HepG2 (cell line): Measurements from ENCODE around the gene CERT1. TPM values are rescaled to one million over a fixed set of nuclear protein-coding genes. Genes with fewer than 3 reads are reported as not detected.

Experiments
- ATAC-seq: fragments of 200-7000 bp; cut with Tn5 transposase; 3 replicates; pipeline ENCODE4 v1.9.1; 2020; ENCODE audit warnings: mild to moderate bottlenecking, moderate library complexity
- BruUV-seq: library from RNA; stranded (reverse); fragments of 400-500 nt; replicated peaks from 2 replicates; lab custom pipeline; 2021; lab: Mats Ljungman, UMichigan
- CTCF ChIA-PET: fragments of 300-600 bp; formaldehyde crosslinking; extraction: SDS; loops from one replicate; lab custom pipeline; 2021; ENCODE audit warnings: low total read pairs, inconsistent platforms, low intra/inter-chr PET ratio; lab: Yijun Ruan, JAX
- POLR2A ChIA-PET: fragments of 350-600 bp; sonication (Branson Sonifier 250); formaldehyde crosslinking; loops from one replicate; lab custom pipeline; 2020; ENCODE audit warnings: antibody characterized with exemption, inconsistent platforms; lab: Yijun Ruan, JAX
- DNase-seq: peaks from one replicate; pipeline ENCODE4 v3.0.0-alpha.2; 2015; ENCODE audit warnings: low spot score
- FAIRE-seq: peaks from 3 replicates; lab custom pipeline; 2011; peaks lifted over from hg19 to GRCh38; lab: Jason Lieb, UNC
- H2AFZ ChIP-seq: one replicate; pipeline ENCODE4 v1.6.1; 2011; ENCODE audit warnings: low read length, inconsistent platforms
- H3K27ac ChIP-seq: fragments of 300-600 bp; 3 replicates; pipeline ENCODE4 v1.8.0; 2011; ENCODE audit warnings: mixed run types, mild to moderate bottlenecking, mixed read lengths, low read length, inconsistent platforms; ENCODE audit not compliant: insufficient read depth; ENCODE audit errors: extremely low read length
- H3K27me3 ChIP-seq, 2 experiments: fragments of 200-600 bp in 1 of 2; 2 replicates in 1 of 2; 3 replicates in 1 of 2; pipeline versions ENCODE4 v1.6.0 to v1.8.0; 2011; ENCODE audit warnings: low read length in 2 of 2, mild to moderate bottlenecking in 2 of 2, moderate library complexity in 2 of 2, inconsistent platforms in 1 of 2; ENCODE audit not compliant: insufficient read depth in 2 of 2, control insufficient read depth in 1 of 2
- H3K36me3 ChIP-seq, 2 experiments: fragments of 200-600 bp in 1 of 2; replicated peaks in 1 of 2; 2 replicates in 1 of 2; 3 replicates in 1 of 2; pipeline versions ENCODE4 v1.5.1 to v1.8.0; 2011; ENCODE audit warnings: low read length in 2 of 2, inconsistent platforms in 1 of 2; ENCODE audit not compliant: insufficient read depth in 2 of 2, control insufficient read depth in 1 of 2
- H3K4me1 ChIP-seq: 2 replicates; pipeline ENCODE4 v1.5.1; 2012; ENCODE audit warnings: low read length, inconsistent platforms; ENCODE audit not compliant: insufficient read depth
- H3K4me2 ChIP-seq: 2 replicates; pipeline ENCODE4 v1.6.0; 2011; ENCODE audit warnings: low read depth, low read length, inconsistent platforms
- H3K4me3 ChIP-seq, 3 experiments: fragments of 200-600 bp in 1 of 3; sonication (generic), shearing (Covaris generic) in 1 of 3; replicated peaks in 1 of 3; 2 replicates each; pipeline ENCODE4 v1.5.1; 2011 to 2016; ENCODE audit warnings: low read length in 3 of 3, inconsistent platforms in 2 of 3, low read depth in 2 of 3, mild to moderate bottlenecking in 2 of 3, control low read depth in 1 of 3, mixed read lengths in 1 of 3; ENCODE audit not compliant: insufficient read depth in 1 of 3
- H3K79me2 ChIP-seq: one replicate; pipeline ENCODE4 v1.6.1; 2011; ENCODE audit warnings: low read length, inconsistent platforms; ENCODE audit not compliant: insufficient read depth
- H3K9ac ChIP-seq: 2 replicates; pipeline ENCODE4 v1.6.0; 2011; ENCODE audit warnings: mild to moderate bottlenecking, low read depth, low read length, inconsistent platforms; ENCODE audit not compliant: insufficient read depth
- H3K9me3 ChIP-seq: 2 replicates; pipeline ENCODE4 v1.5.1; 2012; ENCODE audit warnings: mild to moderate bottlenecking, low read length
- H4K20me1 ChIP-seq: 2 replicates; pipeline ENCODE4 v1.6.0; 2011; ENCODE audit warnings: inconsistent platforms, mild to moderate bottlenecking, low read length, moderate library complexity; ENCODE audit not compliant: insufficient read depth
- EHMT2 ChIP-seq: fragments of 200-600 bp; sonication (generic); IDR thresholded peaks from 2 replicates; pipeline ENCODE4 v1.7.0; 2017; ENCODE audit warnings: antibody characterized with exemption, low read depth, low read length, borderline replicate concordance
- FOSL2 ChIP-seq: sonication (generic); formaldehyde crosslinking; IDR thresholded peaks from 2 replicates; pipeline ENCODE4 v1.4.0; 2020; ENCODE audit warnings: missing genetic modification reagents
- KDM5A ChIP-seq: fragments of 200-600 bp; sonication (generic); IDR thresholded peaks from 2 replicates; pipeline ENCODE4 v1.7.0; 2018; ENCODE audit warnings: antibody characterized with exemption, mild to moderate bottlenecking, low read length, borderline replicate concordance
- NFIB ChIP-seq: sonication (generic); formaldehyde crosslinking; IDR thresholded peaks from 2 replicates; pipeline ENCODE4 v1.9.0; 2021; ENCODE audit warnings: missing genetic modification reagents, mild to moderate bottlenecking, borderline replicate concordance
- TMF1 ChIP-seq: sonication (generic); formaldehyde crosslinking; IDR thresholded peaks from 2 replicates; pipeline ENCODE4 v1.8.1; 2022; ENCODE audit warnings: low read depth, missing genetic modification reagents
- ZFP82 ChIP-seq: sonication (generic); formaldehyde crosslinking; IDR thresholded peaks from 2 replicates; pipeline ENCODE4 v1.5.1; 2020; ENCODE audit warnings: mild to moderate bottlenecking, missing genetic modification reagents, borderline replicate concordance
- ZNF430 ChIP-seq: sonication (generic); formaldehyde crosslinking; IDR thresholded peaks from 2 replicates; pipeline ENCODE4 v1.9.0; 2021; ENCODE audit warnings: mild to moderate bottlenecking, missing genetic modification reagents
- ZNF644 ChIP-seq: IDR thresholded peaks from 2 replicates; pipeline ENCODE4 v1.6.1; 2016; ENCODE audit warnings: low read depth
- ZNF652 ChIP-seq: IDR thresholded peaks from 2 replicates; pipeline ENCODE4 v1.6.1; 2016; ENCODE audit warnings: low read depth, borderline replicate concordance
- WGBS: methylation state at CpG from one replicate; pipeline ENCODE4 v1.1.6; 2017; ENCODE audit warnings: low lambda C conversion rate; 5-methylcytosine and 5-hydroxymethylcytosine counted together
- in situ Hi-C: cut with HindIII; loops from 2 replicates; pipeline ENCODE4 v1.10.0; 2017; ENCODE audit warnings: low pct_unique_long_range_greater_than_20kb; ENCODE audit not compliant: extremely low pct_ligation_motif_present
- intact Hi-C: fragments of 100-400 bp; cut with micrococcal nuclease; formaldehyde crosslinking; loops from one replicate; pipeline ENCODE4 v1.10.0; 2022; ENCODE audit not compliant: unreplicated experiment
- polyA plus RNA-seq, 8 experiments: library from polyadenylated mRNA; depleted of rRNA in 3 of 8; stranded (reverse) in 7 of 8; unstranded in 1 of 8; fragments of >200 nt; fragmentation: Illumina TruSeq in 4 of 8; extraction: Trizol in 4 of 8; gene quantifications; 2 replicates each; pipeline versions ENCODE4 v1.2.1 to v1.2.3, GENCODE V29; 2011 to 2016; ENCODE audit warnings: low read depth in 4 of 8, missing spikeins in 1 of 8, mixed read lengths in 1 of 8; ENCODE audit not compliant: insufficient read depth in 1 of 8
- total RNA-seq, 5 experiments: library from RNA; depleted of rRNA; stranded (reverse); fragments of >200 nt; fragmentation: Illumina TruSeq; extraction: Trizol; gene quantifications; 2 replicates each; pipeline ENCODE4 v1.2.3, GENCODE V29; 2016; ENCODE audit warnings: low read depth in 1 of 5
- TF ChIP-seq, protein P1 (sequence below): sonication (generic); formaldehyde crosslinking; IDR thresholded peaks from 2 replicates; pipeline ENCODE4 v1.9.0; 2021; ENCODE audit warnings: missing genetic modification reagents, mild to moderate bottlenecking, borderline replicate concordance
- TF ChIP-seq, protein P2 (sequence below): sonication (generic); formaldehyde crosslinking; IDR thresholded peaks from 2 replicates; pipeline ENCODE4 v1.5.1; 2020; ENCODE audit warnings: missing genetic modification reagents, mild to moderate bottlenecking, borderline replicate concordance
- TF ChIP-seq, protein P3 (sequence below): sonication (generic); formaldehyde crosslinking; IDR thresholded peaks from 2 replicates; pipeline ENCODE4 v1.4.0; 2020; ENCODE audit warnings: missing genetic modification reagents
- TF ChIP-seq, protein P4 (sequence below), 2 experiments: IDR thresholded peaks; 2 replicates each; pipeline ENCODE4 v1.6.1; 2011 to 2012; ENCODE audit warnings: low read length in 2 of 2, borderline replicate concordance in 1 of 2, low read depth in 1 of 2, mild to moderate bottlenecking in 1 of 2, moderate library complexity in 1 of 2

Gene CERT1
- total and polyA plus RNA-seq, 2 of the 13 experiments (the other 11 are each of a cell fraction or from before 2014, with no cell fraction given), result 8.2 to 12.7 TPM

DNA sequence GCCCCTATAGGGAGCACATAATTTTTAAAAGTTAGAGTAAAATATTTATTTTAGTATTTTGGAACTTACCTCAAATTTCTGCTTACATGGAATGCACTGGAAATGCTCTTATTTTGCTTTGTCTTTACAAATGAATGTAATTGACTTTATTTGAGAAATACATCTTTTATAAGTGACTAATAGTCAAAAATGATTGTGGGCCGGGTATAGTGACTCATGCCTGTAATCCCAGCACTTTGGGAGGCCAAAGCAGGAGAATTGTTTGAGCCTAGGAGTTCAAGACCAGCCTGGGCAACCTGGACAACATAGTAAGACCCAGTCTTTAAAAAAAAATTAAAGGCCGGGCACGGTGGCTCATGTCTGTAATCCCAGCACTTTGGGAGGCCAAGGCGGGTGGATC, 168.6 kb downstream of the CERT1 start (continued):
- TF ChIP-seq, protein P1, sequence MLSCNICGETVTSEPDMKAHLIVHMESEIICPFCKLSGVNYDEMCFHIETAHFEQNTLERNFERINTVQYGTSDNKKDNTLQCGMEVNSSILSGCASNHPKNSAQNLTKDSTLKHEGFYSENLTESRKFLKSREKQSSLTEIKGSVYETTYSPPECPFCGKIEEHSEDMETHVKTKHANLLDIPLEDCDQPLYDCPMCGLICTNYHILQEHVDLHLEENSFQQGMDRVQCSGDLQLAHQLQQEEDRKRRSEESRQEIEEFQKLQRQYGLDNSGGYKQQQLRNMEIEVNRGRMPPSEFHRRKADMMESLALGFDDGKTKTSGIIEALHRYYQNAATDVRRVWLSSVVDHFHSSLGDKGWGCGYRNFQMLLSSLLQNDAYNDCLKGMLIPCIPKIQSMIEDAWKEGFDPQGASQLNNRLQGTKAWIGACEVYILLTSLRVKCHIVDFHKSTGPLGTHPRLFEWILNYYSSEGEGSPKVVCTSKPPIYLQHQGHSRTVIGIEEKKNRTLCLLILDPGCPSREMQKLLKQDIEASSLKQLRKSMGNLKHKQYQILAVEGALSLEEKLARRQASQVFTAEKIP, result no peak
- TF ChIP-seq, protein P2, sequence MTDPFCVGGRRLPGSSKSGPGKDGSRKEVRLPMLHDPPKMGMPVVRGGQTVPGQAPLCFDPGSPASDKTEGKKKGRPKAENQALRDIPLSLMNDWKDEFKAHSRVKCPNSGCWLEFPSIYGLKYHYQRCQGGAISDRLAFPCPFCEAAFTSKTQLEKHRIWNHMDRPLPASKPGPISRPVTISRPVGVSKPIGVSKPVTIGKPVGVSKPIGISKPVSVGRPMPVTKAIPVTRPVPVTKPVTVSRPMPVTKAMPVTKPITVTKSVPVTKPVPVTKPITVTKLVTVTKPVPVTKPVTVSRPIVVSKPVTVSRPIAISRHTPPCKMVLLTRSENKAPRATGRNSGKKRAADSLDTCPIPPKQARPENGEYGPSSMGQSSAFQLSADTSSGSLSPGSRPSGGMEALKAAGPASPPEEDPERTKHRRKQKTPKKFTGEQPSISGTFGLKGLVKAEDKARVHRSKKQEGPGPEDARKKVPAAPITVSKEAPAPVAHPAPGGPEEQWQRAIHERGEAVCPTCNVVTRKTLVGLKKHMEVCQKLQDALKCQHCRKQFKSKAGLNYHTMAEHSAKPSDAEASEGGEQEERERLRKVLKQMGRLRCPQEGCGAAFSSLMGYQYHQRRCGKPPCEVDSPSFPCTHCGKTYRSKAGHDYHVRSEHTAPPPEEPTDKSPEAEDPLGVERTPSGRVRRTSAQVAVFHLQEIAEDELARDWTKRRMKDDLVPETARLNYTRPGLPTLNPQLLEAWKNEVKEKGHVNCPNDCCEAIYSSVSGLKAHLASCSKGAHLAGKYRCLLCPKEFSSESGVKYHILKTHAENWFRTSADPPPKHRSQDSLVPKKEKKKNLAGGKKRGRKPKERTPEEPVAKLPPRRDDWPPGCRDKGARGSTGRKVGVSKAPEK, result no peak
- TF ChIP-seq ZFP82 (CRISPR knock-in tag), result no peak
- no peak for TF ChIP-seq ZNF652 (CRISPR knock-in tag)
- no peak for TF ChIP-seq FOSL2 (CRISPR knock-in tag)

DNA sequence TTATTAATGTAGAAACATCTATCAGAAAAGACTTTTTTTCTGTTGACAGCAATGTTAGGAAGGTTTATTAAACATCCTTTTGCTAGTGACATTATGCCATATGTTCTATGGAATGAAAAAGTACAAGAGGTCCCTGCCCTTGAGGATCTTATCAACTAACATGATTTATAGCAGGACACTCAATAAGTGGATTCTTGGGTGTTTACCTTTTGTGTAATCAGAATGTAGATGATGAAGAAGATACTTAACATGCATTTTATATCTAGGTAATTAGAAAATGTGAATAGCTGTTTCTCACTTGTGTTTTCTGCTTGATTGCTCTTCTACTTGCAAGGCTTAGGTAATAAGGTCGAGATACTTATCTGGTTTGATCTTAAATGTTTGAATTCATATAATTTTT, 169.5 kb downstream of the CERT1 start:
- peaks cover 95% of the 10 kb centered on the region for H3K79me2 ChIP-seq
- ATAC-seq (no peak), DNase-seq (no peak), FAIRE-seq (no peak)
- peaks cover 77% of the 10 kb centered on the region for H4K20me1 ChIP-seq
- no peaks in the 10 kb centered on the region for H3K9me3 ChIP-seq
- peak overlapping the region; percentile 85 for H3K4me2 ChIP-seq
- 85% methylated on average over 1 of the region's 1 CpG for WGBS
- in situ Hi-C loops, result no loop called here
- POLR2A ChIA-PET, result no interaction called here
- H3K9ac ChIP-seq, result no peak overlapping the region
- CTCF ChIA-PET, result no interaction called here
- intact Hi-C loops, result no loop called here
- peak overlapping the region in 2 of 3 experiments; percentile 24 to 69; a peak in 2 of 6 replicates for H3K4me3 ChIP-seq
- peaks cover 47% of the 10 kb centered on the region for H3K4me1 ChIP-seq
- no peak overlapping the region for H3K27ac ChIP-seq
- no TSS peak for BruUV-seq
- H2AFZ ChIP-seq, result no peak overlapping the region
- H3K36me3 ChIP-seq, result peaks cover 2 to 41% of the 10 kb centered on the region in 2 experiments; a peak in 4 of 5 replicates
- H3K27me3 ChIP-seq, result no peaks in the 10 kb centered on the region; a peak in 1 of 5 replicates
- TF ChIP-seq NFIB (CRISPR knock-in tag) (no peak), ZNF430 (no peak), KDM5A (no peak), EHMT2 (no peak), ZNF644 (no peak), TMF1 (no peak)
- TF ChIP-seq, protein P3, sequence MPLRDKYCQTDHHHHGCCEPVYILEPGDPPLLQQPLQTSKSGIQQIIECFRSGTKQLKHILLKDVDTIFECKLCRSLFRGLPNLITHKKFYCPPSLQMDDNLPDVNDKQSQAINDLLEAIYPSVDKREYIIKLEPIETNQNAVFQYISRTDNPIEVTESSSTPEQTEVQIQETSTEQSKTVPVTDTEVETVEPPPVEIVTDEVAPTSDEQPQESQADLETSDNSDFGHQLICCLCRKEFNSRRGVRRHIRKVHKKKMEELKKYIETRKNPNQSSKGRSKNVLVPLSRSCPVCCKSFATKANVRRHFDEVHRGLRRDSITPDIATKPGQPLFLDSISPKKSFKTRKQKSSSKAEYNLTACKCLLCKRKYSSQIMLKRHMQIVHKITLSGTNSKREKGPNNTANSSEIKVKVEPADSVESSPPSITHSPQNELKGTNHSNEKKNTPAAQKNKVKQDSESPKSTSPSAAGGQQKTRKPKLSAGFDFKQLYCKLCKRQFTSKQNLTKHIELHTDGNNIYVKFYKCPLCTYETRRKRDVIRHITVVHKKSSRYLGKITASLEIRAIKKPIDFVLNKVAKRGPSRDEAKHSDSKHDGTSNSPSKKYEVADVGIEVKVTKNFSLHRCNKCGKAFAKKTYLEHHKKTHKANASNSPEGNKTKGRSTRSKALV (CRISPR knock-in tag), result no peak
- TF ChIP-seq, protein P4, sequence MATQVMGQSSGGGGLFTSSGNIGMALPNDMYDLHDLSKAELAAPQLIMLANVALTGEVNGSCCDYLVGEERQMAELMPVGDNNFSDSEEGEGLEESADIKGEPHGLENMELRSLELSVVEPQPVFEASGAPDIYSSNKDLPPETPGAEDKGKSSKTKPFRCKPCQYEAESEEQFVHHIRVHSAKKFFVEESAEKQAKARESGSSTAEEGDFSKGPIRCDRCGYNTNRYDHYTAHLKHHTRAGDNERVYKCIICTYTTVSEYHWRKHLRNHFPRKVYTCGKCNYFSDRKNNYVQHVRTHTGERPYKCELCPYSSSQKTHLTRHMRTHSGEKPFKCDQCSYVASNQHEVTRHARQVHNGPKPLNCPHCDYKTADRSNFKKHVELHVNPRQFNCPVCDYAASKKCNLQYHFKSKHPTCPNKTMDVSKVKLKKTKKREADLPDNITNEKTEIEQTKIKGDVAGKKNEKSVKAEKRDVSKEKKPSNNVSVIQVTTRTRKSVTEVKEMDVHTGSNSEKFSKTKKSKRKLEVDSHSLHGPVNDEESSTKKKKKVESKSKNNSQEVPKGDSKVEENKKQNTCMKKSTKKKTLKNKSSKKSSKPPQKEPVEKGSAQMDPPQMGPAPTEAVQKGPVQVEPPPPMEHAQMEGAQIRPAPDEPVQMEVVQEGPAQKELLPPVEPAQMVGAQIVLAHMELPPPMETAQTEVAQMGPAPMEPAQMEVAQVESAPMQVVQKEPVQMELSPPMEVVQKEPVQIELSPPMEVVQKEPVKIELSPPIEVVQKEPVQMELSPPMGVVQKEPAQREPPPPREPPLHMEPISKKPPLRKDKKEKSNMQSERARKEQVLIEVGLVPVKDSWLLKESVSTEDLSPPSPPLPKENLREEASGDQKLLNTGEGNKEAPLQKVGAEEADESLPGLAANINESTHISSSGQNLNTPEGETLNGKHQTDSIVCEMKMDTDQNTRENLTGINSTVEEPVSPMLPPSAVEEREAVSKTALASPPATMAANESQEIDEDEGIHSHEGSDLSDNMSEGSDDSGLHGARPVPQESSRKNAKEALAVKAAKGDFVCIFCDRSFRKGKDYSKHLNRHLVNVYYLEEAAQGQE (IDR thresholded peaks at IDR 0.05; ENCODE audit: borderline replicate concordance in 1 of 2, low read depth in 1 of 2, low read length in 2 of 2), result no peak
